Lower leg skin (tissue), 3 donors: ENCODE results near the gene DMAC2L.

Source experiments
- POLR2A ChIP-seq, 2 donors: fragments of 450-650 bp; IDR thresholded peaks; one replicate each; pipeline ENCODE4 v1.6.1; 2016 to 2017; ENCODE audit warnings: antibody characterized with exemption in 2 of 2, mild to moderate bottlenecking in 1 of 2, moderate library complexity in 1 of 2
- TF ChIP-seq, protein P1 (sequence below), 3 donors: fragments of 450-650 bp; IDR thresholded peaks; one replicate each; pipeline ENCODE4 v1.5.1; 2016; ENCODE audit warnings: antibody characterized with exemption in 3 of 3, mild to moderate bottlenecking in 3 of 3, moderate library complexity in 2 of 3

DNA sequence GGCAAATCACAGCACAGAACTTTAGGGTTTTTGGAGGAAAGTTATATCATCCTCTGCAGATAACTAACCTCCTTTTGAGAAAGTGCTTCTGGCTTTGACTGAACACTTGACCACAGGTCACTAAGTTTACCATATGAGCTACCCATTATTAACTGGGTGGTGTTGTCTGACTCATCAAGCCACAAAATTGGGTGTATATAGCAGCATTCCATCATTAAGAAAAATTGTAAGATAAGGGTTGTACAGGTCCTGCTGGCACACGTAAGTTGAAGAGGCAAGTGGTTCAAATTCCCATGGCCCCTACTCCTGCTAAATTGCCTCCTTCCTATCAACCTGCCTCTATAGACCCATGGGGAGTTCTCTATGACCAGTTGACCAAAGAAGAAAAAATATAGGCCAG is 39.6 kb upstream of the DMAC2L start:
- TF ChIP-seq, protein P1, sequence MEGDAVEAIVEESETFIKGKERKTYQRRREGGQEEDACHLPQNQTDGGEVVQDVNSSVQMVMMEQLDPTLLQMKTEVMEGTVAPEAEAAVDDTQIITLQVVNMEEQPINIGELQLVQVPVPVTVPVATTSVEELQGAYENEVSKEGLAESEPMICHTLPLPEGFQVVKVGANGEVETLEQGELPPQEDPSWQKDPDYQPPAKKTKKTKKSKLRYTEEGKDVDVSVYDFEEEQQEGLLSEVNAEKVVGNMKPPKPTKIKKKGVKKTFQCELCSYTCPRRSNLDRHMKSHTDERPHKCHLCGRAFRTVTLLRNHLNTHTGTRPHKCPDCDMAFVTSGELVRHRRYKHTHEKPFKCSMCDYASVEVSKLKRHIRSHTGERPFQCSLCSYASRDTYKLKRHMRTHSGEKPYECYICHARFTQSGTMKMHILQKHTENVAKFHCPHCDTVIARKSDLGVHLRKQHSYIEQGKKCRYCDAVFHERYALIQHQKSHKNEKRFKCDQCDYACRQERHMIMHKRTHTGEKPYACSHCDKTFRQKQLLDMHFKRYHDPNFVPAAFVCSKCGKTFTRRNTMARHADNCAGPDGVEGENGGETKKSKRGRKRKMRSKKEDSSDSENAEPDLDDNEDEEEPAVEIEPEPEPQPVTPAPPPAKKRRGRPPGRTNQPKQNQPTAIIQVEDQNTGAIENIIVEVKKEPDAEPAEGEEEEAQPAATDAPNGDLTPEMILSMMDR (IDR thresholded peaks at IDR 0.05): no peak
- TF ChIP-seq POLR2A (IDR thresholded peaks at IDR 0.05): no peak
